Keratinocyte (primary cell): ENCODE results near the gene MCF2L2. TPM values are rescaled to one million over a fixed set of nuclear protein-coding genes. Genes with fewer than 3 reads are reported as not detected.
A peak's percentile ranks its signal among the peaks of the same experiment; 100 is the strongest.

Source experiments
- DNase-seq: peaks from one replicate; pipeline ENCODE4 v3.0.0-alpha.2; 2011; ENCODE audit warnings: low read depth, missing footprints, low spot score
- FAIRE-seq: peaks from 2 replicates; lab custom pipeline; 2011; peaks lifted over from hg19 to GRCh38; lab: Jason Lieb, UNC
- H2AFZ ChIP-seq: 2 replicates; pipeline ENCODE4 v1.6.0; 2012; ENCODE audit warnings: low read length, control low read depth, inconsistent platforms; ENCODE audit not compliant: control insufficient read depth
- H3K27ac ChIP-seq: 2 replicates; pipeline ENCODE4 v1.5.1; 2011; ENCODE audit warnings: low read length; ENCODE audit not compliant: control insufficient read depth, insufficient read depth
- H3K27me3 ChIP-seq: 3 replicates; pipeline ENCODE4 v1.6.0; 2011; ENCODE audit warnings: low read length; ENCODE audit not compliant: control insufficient read depth, insufficient read depth; ENCODE audit errors: extremely low read depth
- H3K36me3 ChIP-seq, 2 experiments: 2 replicates in 1 of 2; 3 replicates in 1 of 2; pipeline ENCODE4 v1.5.1; 2011; ENCODE audit warnings: low read length in 2 of 2, mild to moderate bottlenecking in 1 of 2; ENCODE audit not compliant: control insufficient read depth in 2 of 2, insufficient read depth in 2 of 2; ENCODE audit errors: extremely low read depth in 1 of 2
- H3K4me1 ChIP-seq: 3 replicates; pipeline ENCODE4 v1.5.1; 2011; ENCODE audit warnings: low read length; ENCODE audit not compliant: control insufficient read depth, insufficient read depth; ENCODE audit errors: extremely low read depth
- H3K4me2 ChIP-seq: 3 replicates; pipeline ENCODE4 v1.6.0; 2011; ENCODE audit warnings: low read depth, low read length; ENCODE audit not compliant: control insufficient read depth, insufficient read depth; ENCODE audit errors: extremely low read depth
- H3K4me3 ChIP-seq, 3 experiments: fragments of 200-600 bp in 1 of 3; sonication (generic) in 1 of 3; 2 replicates in 2 of 3; 3 replicates in 1 of 3; pipeline ENCODE4 v1.5.1; 2011 to 2016; ENCODE audit warnings: low read length in 3 of 3, mild to moderate bottlenecking in 3 of 3, control low read depth in 2 of 3, inconsistent platforms in 1 of 3, low read depth in 1 of 3, mixed read lengths in 1 of 3, mixed run types in 1 of 3, moderate library complexity in 1 of 3; ENCODE audit not compliant: control insufficient read depth in 2 of 3, insufficient read depth in 2 of 3; ENCODE audit errors: extremely low read depth in 1 of 3
- H3K79me2 ChIP-seq: 2 replicates; pipeline ENCODE4 v1.6.0; 2012; ENCODE audit warnings: low read length; ENCODE audit not compliant: control insufficient read depth, insufficient read depth
- H3K9ac ChIP-seq: 3 replicates; pipeline ENCODE4 v1.6.0; 2011; ENCODE audit warnings: low read length; ENCODE audit not compliant: control insufficient read depth, insufficient read depth; ENCODE audit errors: extremely low read depth
- H3K9me1 ChIP-seq: 3 replicates; pipeline ENCODE4 v1.6.0; 2011; ENCODE audit warnings: low read length; ENCODE audit not compliant: control insufficient read depth, insufficient read depth; ENCODE audit errors: extremely low read depth
- H3K9me3 ChIP-seq: 2 replicates; pipeline ENCODE4 v1.5.1; 2012; ENCODE audit warnings: low read depth, low read length; ENCODE audit not compliant: control insufficient read depth
- H4K20me1 ChIP-seq: 3 replicates; pipeline ENCODE4 v1.6.0; 2011; ENCODE audit warnings: low read length; ENCODE audit not compliant: control insufficient read depth, insufficient read depth; ENCODE audit errors: extremely low read depth
- CTCF ChIP-seq, 3 experiments: IDR thresholded peaks in 1 of 3; conservative IDR thresholded peaks in 1 of 3; optimal IDR thresholded peaks in 1 of 3; 2 replicates in 2 of 3; 3 replicates in 1 of 3; pipeline versions ENCODE3 to v1.5.1; 2011; ENCODE audit warnings: low read length in 3 of 3, mild to moderate bottlenecking in 3 of 3, moderate library complexity in 2 of 3, control low read depth in 1 of 3, inconsistent platforms in 1 of 3; ENCODE audit not compliant: insufficient read depth in 2 of 3; ENCODE audit errors: extremely low read depth in 1 of 3
- EZH2 ChIP-seq: IDR thresholded peaks from one replicate; pipeline ENCODE4 v1.6.1; 2012; ENCODE audit warnings: inconsistent platforms, mild to moderate bottlenecking, low read length, moderate library complexity
- dilution Hi-C: fragments of 300-500 bp; cut with MboI; formaldehyde crosslinking; loops from one replicate; pipeline ENCODE4 v1.7.0; 2020; ENCODE audit warnings: low sequenced_read_pairs; ENCODE audit not compliant: extremely low pct_ligation_motif_present
- polyA plus RNA-seq, 5 experiments: library from polyadenylated mRNA; depleted of rRNA in 3 of 5; stranded (reverse) in 3 of 5; stranded (forward) in 1 of 5; unstranded in 1 of 5; fragments of >200 nt; gene quantifications; 1 replicate in 1 of 5; 2 replicates in 3 of 5; 3 replicates in 1 of 5; pipeline versions ENCODE4 v1.2.1 to v1.2.3, GENCODE V29; 2011 to 2012; ENCODE audit warnings: missing spikeins in 2 of 5, low read depth in 1 of 5, low replicate concordance in 1 of 5

MCF2L2 gene
- polyA plus RNA-seq, 1 donor (not counting 4 experiments of a cell fraction or from before 2014, with no cell fraction given) = 0.26 TPM

DNA sequence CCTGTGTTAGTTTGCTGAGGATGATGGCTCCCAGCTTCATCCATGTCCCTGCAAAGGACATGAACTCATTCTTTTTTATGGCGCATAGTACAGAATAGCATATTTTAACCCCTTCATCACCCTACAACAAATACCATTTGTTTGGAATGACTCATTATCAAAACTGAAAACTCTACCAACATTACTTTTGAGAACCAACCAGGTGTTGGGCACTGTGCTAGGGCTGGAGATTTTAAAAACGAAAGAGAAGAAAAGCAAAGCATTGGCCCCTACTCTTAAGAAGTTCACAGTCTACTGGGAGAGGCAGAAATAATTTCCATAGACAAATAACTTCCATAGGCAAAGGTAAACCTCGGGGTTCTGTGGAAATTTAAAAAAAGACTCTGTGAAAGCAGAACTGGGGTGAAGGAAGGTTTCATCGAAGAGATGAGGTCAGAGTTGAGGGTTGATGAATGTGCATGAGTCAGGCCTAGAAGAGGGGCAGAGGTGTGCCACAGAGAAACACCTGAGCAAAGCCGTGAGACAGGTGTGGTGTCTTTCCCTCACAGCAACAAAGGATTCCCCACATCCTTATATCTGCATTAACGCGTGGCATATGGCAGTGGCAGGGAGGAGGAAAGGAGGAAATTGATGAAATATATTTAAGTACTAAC is 51.0 kb downstream of the MCF2L2 start:
- Histone ChIP-seq H3K27ac (peak overlapping the region; percentile 40), H3K4me1 (peaks cover 19% of the 10 kb centered on the region), H3K9me1 (no peaks in the 10 kb centered on the region), H3K36me3 (no peaks in the 10 kb centered on the region), H3K79me2 (no peaks in the 10 kb centered on the region), H3K4me3 (no peak overlapping the region), H3K4me2 (peak overlapping the region; percentile 29), H3K27me3 (no peaks in the 10 kb centered on the region), H3K9ac (no peak overlapping the region), H3K9me3 (no peaks in the 10 kb centered on the region), H4K20me1 (no peaks in the 10 kb centered on the region), H2AFZ (no peak overlapping the region)
- TF ChIP-seq CTCF (optimal IDR thresholded peaks at IDR 0.05 in 1 of 3, IDR thresholded peaks at IDR 0.05 in 1 of 3, conservative IDR thresholded peaks at IDR 0.05 in 1 of 3; ENCODE audit: extremely low read depth in 1 of 3, insufficient read depth in 2 of 3, low read length in 3 of 3) = no peak
- TF ChIP-seq EZH2 = no peak
- FAIRE-seq (no peak), DNase-seq (peak; percentile 53)
- dilution Hi-C loops = no loop called here

DNA sequence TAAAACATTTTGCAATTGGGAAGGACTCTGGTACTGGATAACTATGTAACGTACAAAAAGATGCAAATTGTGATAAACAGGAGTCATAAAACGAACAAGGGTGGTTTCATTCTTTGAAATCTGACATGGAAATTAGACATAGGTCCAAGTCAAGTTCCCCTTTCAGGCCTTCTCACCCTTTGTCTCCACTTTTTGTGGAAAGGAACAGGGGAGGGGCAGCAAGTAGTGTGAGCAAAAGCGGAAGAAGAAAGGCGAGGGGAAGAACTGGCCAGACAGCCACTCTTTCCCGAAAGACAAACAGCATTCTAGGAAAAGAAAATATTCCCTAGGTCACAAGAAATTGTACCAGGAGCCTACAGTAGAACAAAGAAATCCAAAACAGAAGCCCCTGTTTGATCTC is 52.6 kb downstream of the MCF2L2 start:
- no peak for TF ChIP-seq EZH2
- no peak for TF ChIP-seq CTCF (optimal IDR thresholded peaks at IDR 0.05 in 1 of 3, IDR thresholded peaks at IDR 0.05 in 1 of 3, conservative IDR thresholded peaks at IDR 0.05 in 1 of 3; ENCODE audit: extremely low read depth in 1 of 3, insufficient read depth in 2 of 3, low read length in 3 of 3)
- no peaks in the 10 kb centered on the region for H3K9me3 ChIP-seq
- H3K9me1 ChIP-seq = no peaks in the 10 kb centered on the region
- no peak overlapping the region for H3K27ac ChIP-seq
- no peak overlapping the region for H3K4me2 ChIP-seq
- no peak for FAIRE-seq
- peaks cover 24% of the 10 kb centered on the region for H3K4me1 ChIP-seq
- H4K20me1 ChIP-seq = no peaks in the 10 kb centered on the region
- no peaks in the 10 kb centered on the region for H3K27me3 ChIP-seq
- H3K9ac ChIP-seq = no peak overlapping the region
- dilution Hi-C loops = no loop called here
- no peak for DNase-seq
- no peak overlapping the region for H3K4me3 ChIP-seq
- no peaks in the 10 kb centered on the region for H3K79me2 ChIP-seq
- H3K36me3 ChIP-seq = no peaks in the 10 kb centered on the region
- no peak overlapping the region for H2AFZ ChIP-seq
